Pons (tissue), 1 donor: ENCODE measurements around the gene AGFG2.
"Not testable (repeated sequence)": the region's sequence is repeated elsewhere in the genome, so short reads cannot be mapped to it uniquely, and the experiment has no call there.

Experiments
- DNase-seq: peaks from one replicate; pipeline ENCODE4 v3.0.0-alpha.2; 2016; ENCODE audit warnings: low spot score

Gene AGFG2, protein sequence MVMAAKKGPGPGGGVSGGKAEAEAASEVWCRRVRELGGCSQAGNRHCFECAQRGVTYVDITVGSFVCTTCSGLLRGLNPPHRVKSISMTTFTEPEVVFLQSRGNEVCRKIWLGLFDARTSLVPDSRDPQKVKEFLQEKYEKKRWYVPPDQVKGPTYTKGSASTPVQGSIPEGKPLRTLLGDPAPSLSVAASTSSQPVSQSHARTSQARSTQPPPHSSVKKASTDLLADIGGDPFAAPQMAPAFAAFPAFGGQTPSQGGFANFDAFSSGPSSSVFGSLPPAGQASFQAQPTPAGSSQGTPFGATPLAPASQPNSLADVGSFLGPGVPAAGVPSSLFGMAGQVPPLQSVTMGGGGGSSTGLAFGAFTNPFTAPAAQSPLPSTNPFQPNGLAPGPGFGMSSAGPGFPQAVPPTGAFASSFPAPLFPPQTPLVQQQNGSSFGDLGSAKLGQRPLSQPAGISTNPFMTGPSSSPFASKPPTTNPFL

DNA sequence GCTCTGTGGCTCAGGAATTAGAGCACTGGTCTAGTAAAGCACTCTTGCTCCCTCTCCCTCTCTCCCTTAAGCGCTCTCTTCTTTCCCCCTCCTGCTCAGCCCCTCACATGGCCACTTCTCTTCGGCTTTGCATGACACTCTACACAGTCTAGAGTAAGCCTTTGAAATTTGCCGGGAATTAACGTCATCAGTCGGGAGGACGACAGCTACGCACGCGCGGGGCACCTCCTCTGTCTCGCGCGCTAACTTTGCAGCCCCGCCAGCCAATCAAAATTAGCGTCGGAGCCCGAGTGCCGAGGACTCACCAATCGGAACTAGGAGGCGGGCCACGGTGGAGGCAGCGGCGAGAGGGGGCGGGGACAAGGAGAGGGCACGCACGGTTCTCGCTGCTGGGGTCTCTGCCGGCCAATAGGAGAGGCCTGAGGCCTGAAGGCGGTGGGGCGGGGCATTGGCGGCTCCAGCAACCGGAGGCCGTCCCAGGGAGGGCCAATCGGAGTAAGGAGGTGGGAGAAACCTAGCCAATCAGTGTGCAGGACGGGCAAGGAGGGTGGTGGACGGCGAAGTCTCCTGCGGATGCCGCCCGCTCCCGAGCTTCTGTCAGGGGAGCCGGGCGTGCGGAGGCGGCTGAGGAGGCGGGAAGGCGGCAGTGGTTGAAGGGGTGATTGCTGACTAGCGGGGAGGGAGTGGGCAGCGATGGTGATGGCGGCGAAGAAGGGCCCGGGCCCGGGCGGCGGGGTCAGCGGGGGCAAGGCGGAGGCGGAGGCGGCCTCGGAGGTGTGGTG, at the start of gene AGFG2:
Gene AGFG2 (plus strand): TSS at position 550 of the 782 bp plus-strand sequence. CDS start 144 bp downstream, at position 694.
- DNase-seq, result peak; percentile 99

DNA sequence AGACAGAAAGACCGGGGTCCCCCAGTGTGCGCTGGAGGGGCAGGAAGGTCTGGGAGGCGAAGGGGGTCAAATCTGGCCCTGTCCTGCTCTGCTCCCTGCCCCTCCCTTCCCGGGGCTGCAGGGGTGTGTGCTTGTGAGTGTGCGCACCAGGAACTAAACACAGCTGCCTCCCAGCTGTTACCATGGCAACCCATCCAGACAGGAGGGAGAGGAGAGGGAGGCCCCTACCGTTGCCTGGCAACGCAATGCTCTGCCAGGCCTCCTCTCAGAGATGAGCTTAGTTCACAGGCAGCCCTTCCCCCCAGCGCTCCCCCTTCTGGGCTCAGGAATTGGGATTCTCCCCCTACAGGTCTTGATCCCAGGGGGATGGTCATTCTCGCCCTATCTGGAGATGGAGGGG, 49.2 kb upstream of the AGFG2 start:
- DNase-seq, result peak; percentile 99

DNA sequence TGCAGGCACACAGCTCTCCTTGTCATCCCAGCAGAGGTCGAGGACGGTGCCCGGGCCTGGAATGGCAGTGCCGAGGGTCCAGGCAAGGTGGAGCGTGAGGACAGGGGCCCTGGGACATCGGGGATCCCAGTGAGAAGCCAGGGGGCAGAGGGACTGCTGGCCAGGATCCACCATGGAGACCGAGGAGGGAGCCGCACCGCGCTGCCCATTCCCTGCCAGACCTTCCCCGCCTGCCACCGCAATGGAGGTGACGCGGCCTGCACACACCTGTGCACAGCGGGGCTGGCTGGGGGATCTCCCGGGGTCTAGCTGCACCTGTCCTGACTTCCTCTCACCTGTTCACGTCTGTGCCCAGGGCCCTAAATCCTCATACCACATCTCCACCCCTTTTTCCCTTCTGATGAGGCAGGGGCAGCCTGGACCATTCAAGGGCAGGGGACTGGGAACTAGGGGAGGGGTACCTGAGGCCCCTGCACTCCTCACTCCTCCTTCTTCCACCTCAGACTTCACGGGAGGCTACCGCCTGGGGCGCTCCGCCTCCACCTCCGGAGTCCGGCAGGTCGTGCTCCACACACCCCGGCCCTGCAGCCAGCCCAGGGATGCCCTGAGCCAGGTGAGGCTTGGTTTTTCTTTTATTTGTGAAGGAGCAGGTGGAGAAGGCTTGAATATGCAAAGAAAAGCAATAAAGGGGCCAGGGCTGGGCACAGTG, 48.4 kb upstream of the AGFG2 start:
- no peak for DNase-seq

DNA sequence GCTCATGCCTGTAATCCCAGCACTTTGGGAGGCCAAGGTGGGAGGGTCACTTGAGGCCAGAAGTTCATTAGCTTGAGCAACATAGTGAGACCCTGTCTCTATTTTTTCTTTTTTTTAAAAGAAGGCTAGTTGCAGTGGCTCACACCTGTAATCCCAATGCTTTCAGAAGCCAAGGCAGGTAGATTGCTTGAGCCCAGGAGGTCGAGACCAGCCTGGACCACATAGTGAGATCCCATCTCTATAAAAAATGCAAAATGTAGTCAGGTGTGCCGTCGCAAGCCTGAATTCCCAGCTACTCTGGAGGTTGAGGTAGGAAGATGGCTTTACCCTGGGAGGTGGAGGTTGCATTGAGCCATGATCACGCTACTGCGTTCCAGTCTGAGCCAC, 47.8 kb upstream of the AGFG2 start:
- DNase-seq, result no peak

DNA sequence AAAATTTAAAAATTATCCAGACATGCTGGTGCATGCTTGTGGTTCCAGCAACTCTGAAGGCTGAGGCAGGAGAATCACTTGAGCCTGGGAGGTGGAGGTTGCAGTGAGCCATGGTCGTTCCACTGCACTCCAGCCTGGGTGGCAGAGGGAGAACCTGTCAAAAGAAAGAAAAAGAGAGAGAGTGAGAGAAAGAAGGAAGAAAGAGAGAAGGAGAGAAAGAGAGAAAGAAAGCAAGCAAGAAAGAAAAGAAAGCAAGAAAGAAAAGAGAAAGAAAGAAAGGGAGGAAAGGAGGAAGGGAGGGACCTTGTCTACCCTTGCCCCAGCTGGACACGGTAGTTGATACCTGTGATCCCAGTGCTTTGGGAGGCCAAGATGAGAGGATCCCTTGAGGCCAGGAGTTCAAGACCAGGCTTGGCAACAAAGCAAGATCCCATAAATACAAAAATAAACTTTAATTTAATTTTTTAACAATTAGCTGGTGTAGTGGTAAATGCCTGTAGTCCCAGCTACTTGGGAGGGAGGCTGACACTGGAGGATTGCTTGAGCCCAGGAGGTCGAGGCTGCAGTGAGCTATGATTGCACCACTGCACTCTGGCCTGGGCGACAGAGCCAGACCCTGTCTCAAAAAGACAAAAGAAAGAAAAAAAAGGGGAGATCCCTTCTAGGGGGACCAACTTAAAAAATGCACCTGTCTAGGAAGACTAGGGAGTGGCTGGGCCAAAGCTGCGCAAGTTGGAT, 46.1 kb upstream of the AGFG2 start:
- DNase-seq, result no peak

DNA sequence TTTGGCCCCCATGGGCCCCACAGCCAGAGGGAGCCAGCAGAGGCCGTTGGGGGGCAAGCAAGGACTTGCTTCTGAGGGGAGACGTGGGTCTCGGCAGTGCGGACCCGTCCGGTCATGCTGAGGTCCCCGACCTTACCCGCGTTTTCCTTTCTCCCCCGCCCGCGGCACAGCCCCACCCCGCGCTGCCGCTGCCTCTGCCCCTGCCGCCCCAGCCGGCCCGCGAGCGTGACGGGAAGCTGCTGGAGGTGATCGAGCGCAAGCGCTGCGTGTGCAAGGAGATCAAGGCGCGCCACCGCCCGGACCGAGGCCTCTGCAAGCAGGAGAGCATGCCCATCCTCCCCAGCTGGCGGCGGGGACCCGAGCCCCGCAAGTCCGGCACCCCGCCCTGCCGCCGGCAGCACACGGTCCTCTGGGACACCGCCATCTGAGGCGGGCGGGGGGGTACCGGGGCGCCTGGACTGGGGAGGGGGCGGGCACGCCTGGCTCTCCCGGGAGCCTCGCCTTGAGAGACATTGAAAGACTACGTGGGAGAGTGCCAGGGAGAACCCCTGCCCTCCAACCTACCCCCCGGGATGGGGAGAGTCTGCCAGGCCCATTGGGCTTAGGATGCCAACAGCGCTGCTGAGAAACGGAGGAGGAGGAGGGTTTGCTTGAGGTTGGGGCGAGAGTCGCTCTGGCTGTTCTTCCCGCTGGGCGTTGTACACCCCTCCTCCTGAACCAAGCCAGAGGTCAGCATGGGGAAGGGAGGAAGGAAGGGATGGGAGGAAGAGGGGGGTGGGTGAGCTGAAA, 45.3 kb upstream of the AGFG2 start:
- DNase-seq, result peak; percentile 43

DNA sequence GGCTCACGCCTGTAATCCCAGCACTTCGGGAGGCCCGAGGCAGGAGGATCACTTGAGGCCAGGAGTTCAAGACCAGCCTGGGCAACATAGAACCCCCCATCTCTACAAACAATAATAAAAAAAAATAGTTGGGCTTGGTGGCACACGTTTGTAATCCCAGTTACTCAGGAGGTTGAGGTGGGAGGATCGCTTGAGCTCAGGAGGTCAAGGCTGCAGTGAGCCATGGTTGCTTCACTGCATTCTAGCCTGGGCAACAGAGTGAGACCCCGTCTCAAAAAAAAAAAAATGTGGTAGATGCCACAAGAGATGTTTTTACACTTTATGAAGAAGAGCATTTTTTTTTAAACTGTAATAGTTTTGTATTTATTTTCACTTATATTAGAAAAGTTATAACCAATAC, 42.5 kb upstream of the AGFG2 start:
- DNase-seq, result no peak

DNA sequence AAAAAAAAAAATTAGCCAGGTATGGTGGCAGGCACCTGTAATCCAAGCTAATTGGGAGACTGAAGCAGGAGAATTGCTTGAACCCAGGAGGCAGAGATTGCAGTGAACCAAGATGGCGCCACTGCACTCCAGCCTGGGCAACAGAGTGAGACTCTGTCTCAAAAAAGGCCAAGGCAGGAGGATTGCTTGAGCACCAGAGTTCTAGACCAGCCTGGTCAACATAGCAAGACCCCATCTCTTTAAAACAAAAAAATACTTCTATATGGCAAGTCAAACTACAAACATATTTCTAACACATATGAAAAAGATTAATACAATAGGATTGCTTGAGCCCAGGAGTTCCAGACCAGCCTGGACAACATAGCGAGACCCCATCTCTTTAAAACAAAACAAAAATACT, 38.3 kb upstream of the AGFG2 start:
- DNase-seq, result not testable (repeated sequence)

DNA sequence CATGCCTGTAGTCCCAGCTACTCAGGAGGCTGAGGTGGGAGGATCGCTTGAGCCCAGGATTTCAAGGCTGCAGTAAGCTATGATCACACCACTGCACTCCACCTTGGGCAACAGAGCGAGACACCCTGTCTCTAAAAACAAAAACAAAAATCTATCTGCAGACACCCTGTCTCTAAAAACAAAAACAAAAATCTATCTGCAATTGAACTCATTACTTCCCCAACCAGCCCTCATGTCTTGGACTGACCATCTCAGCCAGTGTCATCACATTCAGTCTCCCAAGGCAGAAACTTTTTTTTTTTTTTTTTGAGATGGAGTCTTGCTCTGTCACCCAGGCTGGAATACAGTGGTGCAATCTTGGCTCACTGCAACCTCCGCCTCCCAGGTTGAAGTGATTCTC, 35.0 kb upstream of the AGFG2 start:
- DNase-seq, result not testable (repeated sequence)

DNA sequence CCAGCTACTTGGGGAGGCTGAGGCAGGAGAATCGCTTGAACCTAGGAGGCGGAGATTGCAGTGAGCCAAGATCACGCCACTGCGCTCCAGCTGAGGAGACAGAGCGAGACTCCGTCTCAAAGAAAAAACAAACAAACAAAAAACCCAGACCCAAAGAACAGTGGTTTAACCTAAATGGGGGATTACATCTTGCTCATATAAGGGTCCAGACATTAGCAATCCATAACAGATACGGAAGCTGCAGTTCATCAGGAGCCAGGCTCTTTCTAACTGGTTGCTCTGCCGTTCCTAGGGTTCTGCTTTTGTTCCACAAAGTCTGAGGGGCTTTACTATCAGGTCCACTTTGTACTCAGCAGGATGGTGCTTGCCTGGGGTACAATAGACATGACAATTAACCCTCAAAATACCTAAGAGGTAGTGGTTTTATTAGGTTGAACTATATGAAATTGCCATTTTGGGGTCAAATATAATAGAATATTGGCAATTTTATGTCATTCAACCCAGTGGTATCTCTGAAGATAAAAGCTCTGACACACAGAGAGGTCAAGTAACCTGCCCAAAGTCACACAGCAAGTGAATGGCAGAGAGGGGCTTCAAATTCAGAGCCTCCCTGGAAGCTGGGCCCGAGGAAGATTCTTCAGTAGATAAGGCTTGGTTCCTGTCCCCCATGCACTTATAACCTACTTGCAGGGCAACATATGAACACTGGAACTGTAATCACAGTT, 34.0 kb upstream of the AGFG2 start:
- DNase-seq, result no peak

DNA sequence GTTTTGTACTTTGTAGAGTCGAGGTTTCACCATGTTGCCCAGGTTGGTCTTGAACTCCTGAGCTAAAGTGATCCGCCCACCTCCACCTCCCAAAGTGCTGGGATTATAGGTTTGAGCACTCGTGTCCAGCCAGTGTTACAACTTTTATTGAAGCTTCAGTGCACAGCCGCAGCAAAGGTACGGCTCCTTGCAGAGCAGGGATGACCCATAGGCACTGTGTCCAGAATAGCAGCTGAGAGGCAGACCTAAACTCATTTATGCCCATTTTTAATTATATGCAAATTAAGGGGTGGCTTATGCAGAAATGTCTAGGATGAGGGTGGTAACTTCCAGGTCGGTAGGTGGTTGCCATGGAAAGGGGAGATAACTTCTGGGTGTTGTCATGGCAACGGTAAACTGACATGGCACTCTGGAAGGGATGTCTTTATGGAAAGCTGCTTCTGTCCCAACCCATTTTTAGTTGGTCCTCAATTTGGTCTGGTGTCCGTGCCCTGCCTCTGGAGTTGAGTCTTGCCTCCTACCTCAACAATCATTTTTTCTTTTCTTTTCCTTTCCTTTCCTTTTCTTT, 32.6 kb upstream of the AGFG2 start:
- no peak for DNase-seq

DNA sequence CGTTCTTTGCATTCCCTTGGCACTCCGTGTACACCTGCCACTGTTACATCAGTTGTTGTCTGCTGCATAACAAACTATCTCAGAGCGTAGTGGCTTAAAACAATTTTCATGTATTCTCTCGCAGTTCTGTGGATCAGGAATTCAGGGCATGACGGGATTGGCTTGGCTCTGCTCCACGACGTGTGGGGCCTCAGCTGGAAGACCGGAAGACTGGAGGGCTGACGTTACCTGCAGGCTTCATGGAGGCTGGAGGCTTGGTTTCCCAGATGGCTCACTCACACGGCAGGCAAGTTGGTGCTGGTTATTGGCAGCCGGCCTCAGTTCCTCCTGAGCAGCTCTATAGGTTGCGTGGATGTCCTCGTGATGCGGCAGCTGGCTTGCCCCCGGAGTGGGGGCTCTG, 29.8 kb upstream of the AGFG2 start:
- DNase-seq, result no peak

DNA sequence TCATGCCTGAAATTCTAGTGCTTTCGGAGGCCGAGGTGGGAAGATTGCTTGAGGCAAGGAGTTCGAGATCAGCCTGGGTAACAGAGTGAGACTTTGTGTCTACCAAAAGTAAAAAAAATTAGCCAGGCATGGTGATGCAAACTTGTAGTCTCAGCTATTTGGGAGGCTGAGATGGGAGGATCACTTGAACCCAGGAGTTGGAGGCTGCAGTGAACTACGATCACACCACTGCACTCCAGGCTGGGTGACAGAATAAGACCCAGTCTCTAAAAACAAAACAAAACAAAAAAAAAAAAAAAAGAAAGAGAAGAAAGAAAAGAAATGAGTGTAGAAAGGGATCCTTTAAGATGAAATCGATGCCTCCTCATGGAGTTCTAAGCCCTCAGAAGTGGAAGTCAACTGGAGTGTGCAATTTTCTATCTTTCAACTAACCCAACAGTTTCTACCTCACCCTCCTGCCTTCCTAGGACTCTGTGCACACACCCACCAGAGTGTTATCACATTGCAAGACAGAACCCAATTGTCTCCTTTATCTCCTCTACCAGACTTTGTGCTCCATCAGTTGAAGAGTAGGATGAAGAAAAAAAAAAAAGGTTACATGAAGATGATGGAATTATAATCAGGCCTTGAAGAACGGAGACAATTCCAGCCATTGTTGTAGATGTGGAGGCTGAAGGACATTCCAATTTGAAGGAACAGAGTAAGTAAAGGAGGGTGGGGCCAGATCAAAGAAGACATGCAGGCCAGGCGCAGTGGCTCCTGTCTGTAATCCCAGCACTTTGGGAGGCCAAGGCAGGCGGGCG, 28.4 kb upstream of the AGFG2 start:
- DNase-seq, result no peak

DNA sequence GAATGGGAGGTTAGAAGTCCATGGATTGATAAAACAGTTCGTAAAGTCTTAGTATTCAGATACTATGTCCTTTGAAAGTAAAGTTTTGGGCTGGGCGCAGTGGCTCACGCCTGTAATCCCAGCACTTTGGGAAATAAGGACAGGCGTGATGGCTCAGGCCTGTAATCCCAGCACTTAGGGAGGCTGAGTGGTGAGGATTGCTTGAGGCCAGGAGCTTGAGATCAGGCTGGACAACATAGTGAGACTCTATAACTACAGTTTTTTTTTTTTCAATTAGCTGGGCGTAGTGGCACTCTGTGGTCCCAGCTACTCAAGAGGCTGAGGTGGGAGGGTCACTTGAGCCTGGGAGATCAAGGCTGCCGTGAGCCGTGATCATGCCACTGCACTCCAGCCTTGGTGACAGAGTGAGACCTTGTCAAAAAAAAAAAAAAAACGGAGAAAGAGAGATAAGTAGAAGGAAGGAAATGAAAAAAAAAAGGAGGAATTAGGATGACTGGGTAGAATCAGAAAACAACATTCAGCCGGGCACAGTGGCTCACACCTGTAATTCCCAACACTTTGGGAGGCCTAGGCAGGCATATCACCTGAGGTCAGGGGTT, 25.7 kb upstream of the AGFG2 start:
- DNase-seq, result no peak

DNA sequence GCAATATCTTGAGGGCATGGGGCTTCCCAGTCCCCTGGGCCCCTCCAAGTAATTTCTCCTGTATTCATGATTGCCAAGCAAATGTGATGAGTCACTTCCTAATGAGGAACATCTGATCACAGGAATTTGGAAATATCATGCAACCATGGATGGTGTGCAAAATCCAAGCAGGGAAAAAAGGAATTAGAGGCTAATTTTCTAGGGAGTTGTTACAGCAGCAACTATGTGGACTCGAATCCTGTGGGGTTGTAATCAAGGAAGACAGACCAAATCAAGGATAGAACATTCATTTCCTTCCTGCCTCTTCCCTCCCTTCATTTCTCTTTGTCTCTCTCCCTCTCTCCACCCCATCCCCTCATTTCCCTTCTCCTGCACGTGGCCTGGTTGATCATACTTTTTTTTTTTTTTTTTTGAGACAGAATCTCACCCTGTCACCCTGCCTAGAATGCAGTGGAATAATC, 23.9 kb upstream of the AGFG2 start:
- no peak for DNase-seq

DNA sequence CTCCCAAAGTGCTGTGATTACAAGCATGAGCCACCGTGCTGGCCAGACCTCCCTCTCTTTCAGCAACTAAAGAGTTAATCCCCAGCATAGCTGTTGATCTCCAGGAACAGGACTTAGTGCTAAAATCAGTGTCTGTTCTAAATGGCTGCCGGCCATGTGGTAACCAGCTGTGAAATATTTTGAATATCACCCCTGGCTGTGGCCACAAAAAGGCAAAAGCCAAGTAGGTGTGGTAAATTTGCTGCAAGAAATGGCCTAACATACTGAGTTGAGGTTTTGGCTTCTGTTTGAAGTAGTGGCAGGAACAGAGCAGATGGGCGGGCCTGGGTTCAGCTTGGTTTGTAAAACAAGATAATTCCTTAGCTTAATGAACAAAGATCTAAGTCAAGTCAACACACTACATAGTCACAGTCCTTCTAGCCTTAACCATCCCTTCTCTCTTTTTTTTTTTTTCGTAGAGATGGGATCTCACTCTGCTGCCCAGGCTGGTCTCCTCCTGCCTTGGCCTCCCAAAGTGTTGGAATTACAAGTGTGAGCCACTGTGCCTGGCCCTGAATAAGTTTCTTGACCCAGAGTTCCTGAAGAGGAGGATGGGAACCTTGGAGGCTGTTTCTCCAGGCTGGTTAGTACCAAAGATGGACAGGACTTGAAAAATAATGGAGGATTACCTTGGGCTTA, 22.7 kb upstream of the AGFG2 start:
- no peak for DNase-seq

DNA sequence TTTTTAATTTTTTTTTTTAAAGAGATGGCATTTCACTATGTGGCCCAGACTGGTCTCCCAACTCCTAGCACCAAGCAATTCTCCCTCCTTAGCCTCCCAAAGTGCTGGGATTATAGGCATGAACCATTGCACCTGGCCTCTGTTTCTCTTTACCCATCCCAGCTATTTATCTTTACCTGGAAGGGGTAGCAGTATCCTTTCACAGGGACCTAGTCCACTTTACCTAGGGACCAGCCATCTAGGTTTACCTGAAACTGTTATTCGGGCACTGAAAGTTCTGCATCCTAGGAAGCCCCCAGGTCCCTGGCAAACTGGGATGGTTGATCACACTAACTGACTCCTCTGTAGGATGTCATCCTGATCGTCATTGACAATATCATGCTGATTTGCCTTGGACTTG, 21.7 kb upstream of the AGFG2 start:
- no peak for DNase-seq

DNA sequence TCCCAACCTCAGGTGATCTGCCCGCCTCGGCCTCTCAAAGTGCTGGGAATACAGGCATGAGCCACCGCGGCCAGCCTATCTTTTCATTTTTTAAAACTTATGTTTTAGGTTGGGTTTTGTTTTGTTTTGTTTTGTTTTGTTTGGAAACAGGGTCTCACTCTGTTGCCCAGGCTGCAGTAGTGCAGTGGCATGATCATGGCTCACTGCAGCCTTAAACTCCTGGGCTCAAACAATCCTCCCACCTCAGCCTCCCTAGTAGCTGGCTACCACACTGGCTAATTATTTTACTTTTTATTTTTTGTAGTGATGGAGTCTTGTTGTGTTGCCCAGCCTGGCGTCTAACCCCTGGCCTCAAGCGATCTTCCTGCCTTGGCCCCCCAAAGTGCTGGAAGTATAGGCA, 19.4 kb upstream of the AGFG2 start:
- DNase-seq, result no peak
